H9 (cell line): Measurements from ENCODE around the gene NBEA. TPM values are rescaled to one million over a fixed set of nuclear protein-coding genes. Genes with fewer than 3 reads are reported as not detected.

Experiments
- DNase-seq: peaks from one replicate; pipeline ENCODE4 v3.0.0-alpha.2; 2017
- H2AFZ ChIP-seq: one replicate; pipeline ENCODE4 v1.6.1; 2013; ENCODE audit warnings: mild to moderate bottlenecking, low read length, control low read depth, moderate library complexity
- H2AK5ac ChIP-seq: 2 replicates; pipeline ENCODE4 v1.6.1; 2013; ENCODE audit warnings: low read length, control low read depth, mixed read lengths; ENCODE audit not compliant: insufficient read length
- H2BK120ac ChIP-seq: one replicate; pipeline ENCODE4 v1.6.1; 2013; ENCODE audit warnings: low read depth, mild to moderate bottlenecking, low read length, control low read depth, inconsistent platforms; ENCODE audit not compliant: poor library complexity, severe bottlenecking
- H2BK12ac ChIP-seq: 2 replicates; pipeline ENCODE4 v1.6.1; 2013; ENCODE audit warnings: low read length, control low read depth, mixed read lengths, low read depth; ENCODE audit not compliant: insufficient read length
- H2BK15ac ChIP-seq: 2 replicates; pipeline ENCODE4 v1.6.1; 2013; ENCODE audit warnings: low read depth, low read length, control low read depth
- H2BK20ac ChIP-seq: one replicate; pipeline ENCODE4 v1.6.1; 2013; ENCODE audit warnings: low read depth, mild to moderate bottlenecking, low read length, control low read depth, inconsistent platforms; ENCODE audit not compliant: poor library complexity, severe bottlenecking
- H2BK5ac ChIP-seq: 2 replicates; pipeline ENCODE4 v1.6.1; 2013; ENCODE audit warnings: low read length, control low read depth, mixed read lengths; ENCODE audit not compliant: insufficient read length
- H3K14ac ChIP-seq: 2 replicates; pipeline ENCODE4 v1.6.1; 2013; ENCODE audit warnings: low read length, control low read depth; ENCODE audit not compliant: insufficient read depth
- H3K18ac ChIP-seq: 2 replicates; pipeline ENCODE4 v1.6.1; 2013; ENCODE audit warnings: low read depth, mild to moderate bottlenecking, mixed read lengths, low read length, control low read depth; ENCODE audit not compliant: insufficient read length
- H3K23ac ChIP-seq: 2 replicates; pipeline ENCODE4 v1.6.1; 2013; ENCODE audit warnings: low read length, control low read depth, mixed read lengths, low read depth; ENCODE audit not compliant: insufficient read length
- H3K23me2 ChIP-seq: 2 replicates; pipeline ENCODE4 v1.6.1; 2013; ENCODE audit warnings: low read depth, mild to moderate bottlenecking, mixed read lengths, low read length, control low read depth; ENCODE audit not compliant: insufficient read length, poor library complexity, severe bottlenecking
- H3K27ac ChIP-seq: 2 replicates; pipeline ENCODE4 v1.5.1; 2013; ENCODE audit warnings: low read length, control low read depth, mixed read lengths, low read depth; ENCODE audit not compliant: insufficient read length
- H3K27me3 ChIP-seq: 2 replicates; pipeline ENCODE4 v1.6.1; 2013; ENCODE audit warnings: low read length, control low read depth, inconsistent platforms; ENCODE audit not compliant: insufficient read depth
- H3K4ac ChIP-seq: 2 replicates; pipeline ENCODE4 v1.6.1; 2013; ENCODE audit warnings: low read depth, mild to moderate bottlenecking, control low read depth, inconsistent platforms, low read length, moderate library complexity
- H3K4me1 ChIP-seq: 2 replicates; pipeline ENCODE4 v1.6.1; 2013; ENCODE audit warnings: low read length, control low read depth, inconsistent platforms; ENCODE audit not compliant: insufficient read depth
- H3K4me2 ChIP-seq: 2 replicates; pipeline ENCODE4 v1.6.1; 2013; ENCODE audit warnings: low read length, control low read depth, mixed read lengths; ENCODE audit not compliant: insufficient read length, insufficient read depth
- H3K56ac ChIP-seq: 2 replicates; pipeline ENCODE4 v1.6.1; 2013; ENCODE audit warnings: low read depth, mild to moderate bottlenecking, mixed read lengths, low read length, control low read depth; ENCODE audit not compliant: insufficient read length
- H3K79me1 ChIP-seq: 2 replicates; pipeline ENCODE4 v1.6.1; 2013; ENCODE audit warnings: low read depth, mild to moderate bottlenecking, moderate library complexity, low read length, control low read depth, inconsistent platforms; ENCODE audit not compliant: insufficient read depth, poor library complexity, severe bottlenecking
- H3K79me2 ChIP-seq: 2 replicates; pipeline ENCODE4 v1.6.1; 2013; ENCODE audit warnings: low read length, control low read depth, inconsistent platforms; ENCODE audit not compliant: insufficient read depth
- H3K9ac ChIP-seq: 2 replicates; pipeline ENCODE4 v1.6.1; 2013; ENCODE audit warnings: low read length, control low read depth, mixed read lengths; ENCODE audit not compliant: insufficient read length; ENCODE audit errors: extremely low read depth
- H3K9me3 ChIP-seq: one replicate; pipeline ENCODE4 v1.6.1; 2013; ENCODE audit warnings: low read depth, low read length, inconsistent platforms; ENCODE audit not compliant: control insufficient read depth
- H3T11ph ChIP-seq: one replicate; pipeline ENCODE4 v1.6.1; 2013; ENCODE audit warnings: mild to moderate bottlenecking, low read length, control low read depth, inconsistent platforms
- H4K20me1 ChIP-seq: one replicate; pipeline ENCODE4 v1.6.1; 2013; ENCODE audit not compliant: control insufficient read depth, insufficient read length, insufficient read depth
- H4K5ac ChIP-seq: 2 replicates; pipeline ENCODE4 v1.6.1; 2013; ENCODE audit warnings: low read depth, mild to moderate bottlenecking, mixed read lengths, low read length, control low read depth; ENCODE audit not compliant: insufficient read length
- H4K8ac ChIP-seq: replicated peaks from 2 replicates; pipeline ENCODE4 v1.6.1; 2013; ENCODE audit warnings: low read length, control low read depth, mixed read lengths, low read depth; ENCODE audit not compliant: insufficient read length
- H4K91ac ChIP-seq: 2 replicates; pipeline ENCODE4 v1.6.1; 2013; ENCODE audit warnings: low read depth, mild to moderate bottlenecking, moderate library complexity, mixed read lengths, low read length, control low read depth; ENCODE audit not compliant: insufficient read length
- H3K27ac Mint-ChIP-seq, 3 experiments: 2 replicates in 2 of 3; 3 replicates in 1 of 3; pipeline ENCODE4 v1.8.0; 2020 to 2021; ENCODE audit warnings: mixed read lengths in 3 of 3, mild to moderate bottlenecking in 1 of 3, moderate library complexity in 1 of 3
- H3K27me3 Mint-ChIP-seq: 2 replicates; pipeline ENCODE4 v1.8.0; 2021; ENCODE audit warnings: low read depth, mild to moderate bottlenecking, moderate library complexity, mixed read lengths
- H3K36me3 Mint-ChIP-seq, 3 experiments: 2 replicates in 2 of 3; 3 replicates in 1 of 3; pipeline ENCODE4 v1.8.0; 2020 to 2021; ENCODE audit warnings: low read depth in 3 of 3, mixed read lengths in 3 of 3; ENCODE audit not compliant: insufficient read depth in 1 of 3
- H3K4me1 Mint-ChIP-seq, 2 experiments: 2 replicates each; pipeline ENCODE4 v1.8.0; 2020; ENCODE audit warnings: mixed read lengths in 2 of 2
- H3K4me3 Mint-ChIP-seq, 2 experiments: 2 replicates in 1 of 2; 3 replicates in 1 of 2; pipeline ENCODE4 v1.8.0; 2020 to 2021; ENCODE audit warnings: mild to moderate bottlenecking in 2 of 2, mixed read lengths in 2 of 2, moderate library complexity in 1 of 2
- H3K9me3 Mint-ChIP-seq, 2 experiments: 2 replicates in 1 of 2; 3 replicates in 1 of 2; pipeline ENCODE4 v1.8.0; 2020; ENCODE audit warnings: mild to moderate bottlenecking in 2 of 2, mixed read lengths in 2 of 2, moderate library complexity in 1 of 2
- WGBS: extraction: QIAGEN DNeasy Blood & Tissue Kit; methylation state at CpG from one replicate; pipeline ENCODE4 v1.1.7; 2013; ENCODE audit warnings: missing lambda C conversion rate, low lambda C conversion rate, mixed read lengths; ENCODE audit not compliant: insufficient read length; ENCODE audit errors: extremely low coverage; 5-methylcytosine and 5-hydroxymethylcytosine counted together
- total RNA-seq: library from RNA; stranded (reverse); gene quantifications from 2 replicates; pipeline ENCODE4 v1.2.1, GENCODE V29; 2021
- TF ChIP-seq, protein P1 (sequence below): fragments of 200-600 bp; sonication (generic); conservative IDR thresholded peaks from 3 replicates; pipeline ENCODE4 v1.8.0; 2021; ENCODE audit warnings: antibody characterized with exemption, mild to moderate bottlenecking

Gene NBEA
- total RNA-seq, 1 experiment from 2014 or later, result 17.3 TPM

DNA sequence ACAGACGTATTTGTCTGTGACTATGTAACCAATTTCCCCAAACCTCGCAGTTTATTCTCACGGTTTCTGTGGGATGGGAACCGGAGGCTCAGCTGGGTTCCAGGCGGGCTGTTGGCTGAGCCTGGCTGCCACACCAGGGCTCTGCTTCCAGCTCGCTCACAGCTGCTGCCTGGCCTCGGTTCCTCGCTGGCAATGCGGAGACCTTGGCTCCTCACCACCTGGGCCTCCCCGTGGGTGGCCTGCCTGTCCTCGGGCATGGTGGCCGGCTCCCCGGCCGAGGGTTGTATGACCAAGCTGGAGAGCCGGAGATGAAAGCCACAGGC, 753.3 kb downstream of the NBEA start:
- Histone ChIP-seq H4K91ac (no peak overlapping the region), H3K79me2 (no peaks in the 10 kb centered on the region), H3K23ac (no peak overlapping the region), H3K14ac (no peak overlapping the region; the same call in 1 of the 2 replicates), H3K56ac (no peak overlapping the region), H3K27me3 (no peaks in the 10 kb centered on the region), H2BK20ac (no peak overlapping the region), H2BK5ac (no peak overlapping the region), H4K8ac (no peak overlapping the region), H3K4me2 (no peak overlapping the region), H4K5ac (no peak overlapping the region), H2AFZ (no peak overlapping the region), H2AK5ac (no peak overlapping the region), H3K18ac (no peak overlapping the region), H3K9ac (no peak overlapping the region), H3K27ac (no peak overlapping the region), H3K4ac (no peak overlapping the region), H4K20me1 (no peaks in the 10 kb centered on the region), H3K9me3 (no peaks in the 10 kb centered on the region), H2BK120ac (no peak overlapping the region), H2BK15ac (no peak overlapping the region), H2BK12ac (no peak overlapping the region), H3T11ph (no peak overlapping the region), H3K79me1 (no peaks in the 10 kb centered on the region), H3K23me2 (no peaks in the 10 kb centered on the region), H3K4me1 (peaks cover 6% of the 10 kb centered on the region; the same call in 1 of the 2 replicates)
- Mint-ChIP-seq H3K27ac (peak overlapping the region in 1 of 3 experiments; percentile 20; a peak in 1 of 7 replicates), H3K27me3 (no peaks in the 10 kb centered on the region), H3K4me1 (peaks cover 23 to 34% of the 10 kb centered on the region in 2 experiments), H3K4me3 (no peak overlapping the region), H3K36me3 (no peaks in the 10 kb centered on the region), H3K9me3 (no peaks in the 10 kb centered on the region)
- DNase-seq, result peak; percentile 24
- TF ChIP-seq, protein P1, sequence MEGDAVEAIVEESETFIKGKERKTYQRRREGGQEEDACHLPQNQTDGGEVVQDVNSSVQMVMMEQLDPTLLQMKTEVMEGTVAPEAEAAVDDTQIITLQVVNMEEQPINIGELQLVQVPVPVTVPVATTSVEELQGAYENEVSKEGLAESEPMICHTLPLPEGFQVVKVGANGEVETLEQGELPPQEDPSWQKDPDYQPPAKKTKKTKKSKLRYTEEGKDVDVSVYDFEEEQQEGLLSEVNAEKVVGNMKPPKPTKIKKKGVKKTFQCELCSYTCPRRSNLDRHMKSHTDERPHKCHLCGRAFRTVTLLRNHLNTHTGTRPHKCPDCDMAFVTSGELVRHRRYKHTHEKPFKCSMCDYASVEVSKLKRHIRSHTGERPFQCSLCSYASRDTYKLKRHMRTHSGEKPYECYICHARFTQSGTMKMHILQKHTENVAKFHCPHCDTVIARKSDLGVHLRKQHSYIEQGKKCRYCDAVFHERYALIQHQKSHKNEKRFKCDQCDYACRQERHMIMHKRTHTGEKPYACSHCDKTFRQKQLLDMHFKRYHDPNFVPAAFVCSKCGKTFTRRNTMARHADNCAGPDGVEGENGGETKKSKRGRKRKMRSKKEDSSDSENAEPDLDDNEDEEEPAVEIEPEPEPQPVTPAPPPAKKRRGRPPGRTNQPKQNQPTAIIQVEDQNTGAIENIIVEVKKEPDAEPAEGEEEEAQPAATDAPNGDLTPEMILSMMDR, result no peak
- no CpG with 5 or more reads among the region's 15 CpGs for WGBS
